Measurements from ENCODE around the gene YTHDF1.

The YTHDF1 gene

GRCh38 chr20:63216849-63217471 lies 1.0 kb upstream of the YTHDF1 start:
- no peak for ATAC-seq
- TF ChIP-seq ZC3H10 (CRISPR knock-in tag; IDR thresholded peaks at IDR 0.05) (no peak), ZNF8 (CRISPR knock-in tag; IDR thresholded peaks at IDR 0.05) (no peak), OSR1 (CRISPR knock-in tag; IDR thresholded peaks at IDR 0.05) (no peak), CREB5 (CRISPR knock-in tag; IDR thresholded peaks at IDR 0.05; ENCODE audit: low read depth) (no peak), TCF4 (CRISPR knock-in tag; IDR thresholded peaks at IDR 0.05; ENCODE audit: borderline replicate concordance) (no peak), POU6F1 (CRISPR knock-in tag; IDR thresholded peaks at IDR 0.05; ENCODE audit: borderline replicate concordance, low read depth) (no peak), SNAI2 (CRISPR knock-in tag; IDR thresholded peaks at IDR 0.05) (no peak), TOX (CRISPR knock-in tag; IDR thresholded peaks at IDR 0.05; ENCODE audit: borderline replicate concordance) (no peak), ZNF70 (CRISPR knock-in tag; IDR thresholded peaks at IDR 0.05) (no peak)

DNA sequence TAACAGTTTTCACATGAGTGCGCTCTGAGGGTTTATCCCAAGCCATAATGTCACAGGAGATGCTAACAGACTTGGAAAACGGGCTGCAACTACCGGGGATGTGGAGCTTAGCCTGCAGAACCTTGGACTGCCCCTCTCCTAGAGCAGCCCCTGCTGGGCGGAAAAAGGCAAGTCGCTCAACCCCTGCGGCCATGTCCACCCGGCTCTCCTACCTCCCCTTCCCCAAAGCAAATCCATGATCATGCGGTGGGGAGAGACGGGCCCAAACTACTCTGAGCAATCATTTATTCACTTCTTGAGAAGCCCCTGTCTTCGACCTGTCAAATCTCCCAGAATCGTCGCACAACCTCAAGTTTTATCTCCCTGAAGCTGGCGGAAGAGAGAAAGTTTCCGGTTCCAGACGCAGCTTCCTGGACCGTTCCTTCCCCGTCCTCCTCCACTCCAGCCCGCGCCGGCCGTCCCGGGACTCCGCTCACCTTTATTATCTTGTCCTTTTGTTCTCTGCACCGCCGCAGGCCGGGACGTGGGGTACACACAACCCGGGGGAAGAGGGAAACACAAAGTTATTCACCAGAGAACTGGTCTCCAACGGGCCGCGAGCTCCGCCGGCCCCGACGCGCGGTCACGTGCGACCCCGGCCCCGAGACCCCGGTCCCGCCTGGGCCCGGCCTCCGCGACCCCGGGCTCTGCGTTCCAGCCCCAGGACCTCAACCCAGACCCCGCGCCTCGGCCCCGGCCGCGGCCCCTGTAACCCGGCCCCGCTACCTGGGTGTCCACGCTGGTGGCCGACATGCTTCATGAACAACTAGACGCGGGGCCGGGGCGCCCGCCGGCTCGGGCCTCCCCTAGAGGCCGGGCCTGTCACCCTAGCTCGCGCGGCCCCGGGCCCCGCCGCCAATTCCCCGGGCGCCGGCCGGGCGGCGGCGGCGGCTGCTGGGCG lies 560 bp downstream of the YTHDF1 start:
- peak; percentile 65 for ATAC-seq

More for the DNA sequence above, 560 bp downstream of the YTHDF1 start:
- TF ChIP-seq TSHZ2 (CRISPR knock-in tag; IDR thresholded peaks at IDR 0.05) (no peak), ISL1 (CRISPR knock-in tag; IDR thresholded peaks at IDR 0.05) (no peak), PPARA (CRISPR knock-in tag; IDR thresholded peaks at IDR 0.05; ENCODE audit: borderline replicate concordance) (no peak), ZFP30 (CRISPR knock-in tag; IDR thresholded peaks at IDR 0.05) (no peak), PATZ1 (CRISPR knock-in tag; IDR thresholded peaks at IDR 0.05; ENCODE audit: borderline replicate concordance) (no peak), ZNF8 (CRISPR knock-in tag; IDR thresholded peaks at IDR 0.05) (no peak), BACH2 (CRISPR knock-in tag; IDR thresholded peaks at IDR 0.05; ENCODE audit: borderline replicate concordance) (no peak), ARNTL (CRISPR knock-in tag; IDR thresholded peaks at IDR 0.05; ENCODE audit: borderline replicate concordance, low read depth) (no peak), CSDC2 (CRISPR knock-in tag; IDR thresholded peaks at IDR 0.05) (no peak), ZC3H10 (CRISPR knock-in tag; IDR thresholded peaks at IDR 0.05) (no peak), ZNF565 (CRISPR knock-in tag; conservative IDR thresholded peaks at IDR 0.05; ENCODE audit: low read depth) (no peak), POU6F1 (CRISPR knock-in tag; IDR thresholded peaks at IDR 0.05; ENCODE audit: borderline replicate concordance, low read depth) (no peak), GLIS3 (CRISPR knock-in tag; IDR thresholded peaks at IDR 0.05) (no peak), CREB5 (CRISPR knock-in tag; IDR thresholded peaks at IDR 0.05; ENCODE audit: low read depth) (no peak)
- TF ChIP-seq, protein P1, sequence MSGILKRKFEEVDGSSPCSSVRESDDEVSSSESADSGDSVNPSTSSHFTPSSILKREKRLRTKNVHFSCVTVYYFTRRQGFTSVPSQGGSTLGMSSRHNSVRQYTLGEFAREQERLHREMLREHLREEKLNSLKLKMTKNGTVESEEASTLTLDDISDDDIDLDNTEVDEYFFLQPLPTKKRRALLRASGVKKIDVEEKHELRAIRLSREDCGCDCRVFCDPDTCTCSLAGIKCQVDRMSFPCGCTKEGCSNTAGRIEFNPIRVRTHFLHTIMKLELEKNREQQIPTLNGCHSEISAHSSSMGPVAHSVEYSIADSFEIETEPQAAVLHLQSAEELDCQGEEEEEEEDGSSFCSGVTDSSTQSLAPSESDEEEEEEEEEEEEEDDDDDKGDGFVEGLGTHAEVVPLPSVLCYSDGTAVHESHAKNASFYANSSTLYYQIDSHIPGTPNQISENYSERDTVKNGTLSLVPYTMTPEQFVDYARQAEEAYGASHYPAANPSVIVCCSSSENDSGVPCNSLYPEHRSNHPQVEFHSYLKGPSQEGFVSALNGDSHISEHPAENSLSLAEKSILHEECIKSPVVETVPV (CRISPR knock-in tag; IDR thresholded peaks at IDR 0.05) = no peak
